ENCODE data around the gene SERPINA1.

SERPINA1 gene

DNA sequence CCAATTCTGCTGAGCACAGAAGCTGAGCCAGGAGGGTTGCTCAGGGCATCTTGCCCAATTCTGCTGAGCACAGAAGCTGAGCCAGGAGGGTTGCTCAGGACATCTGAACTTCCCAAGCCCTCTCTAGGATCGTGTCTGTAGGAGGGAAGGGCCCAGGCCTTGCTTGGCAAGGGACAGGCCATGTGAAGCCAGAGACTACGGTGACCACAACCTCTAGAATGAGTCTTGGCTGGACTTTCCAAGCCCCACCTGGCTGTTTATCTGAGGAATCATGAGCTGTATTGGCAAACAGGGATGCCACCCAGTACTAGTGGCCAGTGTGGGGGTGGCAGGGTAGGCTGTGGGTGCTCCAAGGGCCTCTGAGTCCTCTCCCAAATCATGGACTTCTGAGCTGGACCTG, 57.5 kb downstream of the SERPINA1 start:
- Mint-ChIP-seq H3K27me3 (peaks cover 2% of the 10 kb centered on the region), H3K9me3 (no peaks in the 10 kb centered on the region), H3K4me1 (no peaks in the 10 kb centered on the region), H3K4me3 (no peak overlapping the region), H3K36me3 (no peaks in the 10 kb centered on the region), H3K27ac (no peak overlapping the region)
- DNase-seq (ENCODE audit: low spot score in 2 of 2) (no peak), ATAC-seq (ENCODE audit: low read depth) (no peak)

DNA sequence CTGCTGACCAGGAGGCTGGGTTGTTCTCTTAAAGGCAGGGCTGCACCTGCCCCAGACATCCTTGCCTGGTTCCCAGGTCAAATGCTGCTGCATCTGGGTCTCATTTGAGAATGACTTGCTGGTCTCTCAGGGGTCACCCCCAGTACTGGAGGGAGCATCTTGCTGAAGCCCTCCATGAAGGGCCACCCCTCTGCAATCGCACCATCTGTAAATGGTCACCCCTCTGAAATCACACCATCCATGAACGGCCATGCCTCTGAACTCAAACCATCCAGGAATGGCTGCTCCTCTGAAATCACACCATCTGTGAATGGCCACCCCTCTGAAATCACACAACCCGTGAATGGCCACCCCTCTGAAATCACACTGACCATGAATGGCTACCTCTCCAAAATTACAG, 58.0 kb downstream of the SERPINA1 start:
- ATAC-seq (ENCODE audit: low read depth) (no peak), DNase-seq (ENCODE audit: low spot score in 2 of 2) (no peak)
- H3K4me1 Mint-ChIP-seq, result no peaks in the 10 kb centered on the region
- no peaks in the 10 kb centered on the region for H3K9me3 Mint-ChIP-seq
- no peak overlapping the region for H3K27ac Mint-ChIP-seq
- H3K36me3 Mint-ChIP-seq, result no peaks in the 10 kb centered on the region
- no peak overlapping the region for H3K4me3 Mint-ChIP-seq
- H3K27me3 Mint-ChIP-seq, result peaks cover 2% of the 10 kb centered on the region

- no peaks in the 10 kb centered on the region for H3K9me3 Mint-ChIP-seq
- no peak for DNase-seq (ENCODE audit: low spot score in 2 of 2)
- H3K27me3 Mint-ChIP-seq, result peaks cover 2% of the 10 kb centered on the region
- ATAC-seq (ENCODE audit: low read depth), result no peak
- no peak overlapping the region for H3K4me3 Mint-ChIP-seq
- H3K27ac Mint-ChIP-seq, result no peak overlapping the region
- no peaks in the 10 kb centered on the region for H3K36me3 Mint-ChIP-seq
- H3K4me1 Mint-ChIP-seq, result no peaks in the 10 kb centered on the region
Measured at GRCh38 chr14:94329857-94330256, 58.5 kb downstream of the SERPINA1 start.

GRCh38 chr14:94328196-94328595, 60.2 kb downstream of the SERPINA1 start:
- DNase-seq (ENCODE audit: low spot score in 2 of 2) (no peak), ATAC-seq (ENCODE audit: low read depth) (no peak)
- Mint-ChIP-seq H3K4me3 (no peak overlapping the region), H3K27me3 (peaks cover 2% of the 10 kb centered on the region), H3K4me1 (no peaks in the 10 kb centered on the region), H3K36me3 (no peaks in the 10 kb centered on the region), H3K9me3 (no peaks in the 10 kb centered on the region), H3K27ac (no peak overlapping the region)
